ENCODE results near the gene EPRS1.

Gene EPRS1

GRCh38 chr1:220089650-220090556 lies 43.6 kb upstream of the EPRS1 start, which contains the start of gene BPNT1 (continued):
- TF ChIP-seq ZNF138 (tag by site-specific recombination; IDR thresholded peaks at IDR 0.05; ENCODE audit: borderline replicate concordance), result no peak
- peak; percentile 71; the same call in 1 of the 2 replicates for TF ChIP-seq ZNF501 (tag by site-specific recombination; IDR thresholded peaks at IDR 0.05)
- TF ChIP-seq KLF9 (tag by site-specific recombination; IDR thresholded peaks at IDR 0.05; ENCODE audit: low read depth), result no peak
- no peak for TF ChIP-seq ZNF560 (tag by site-specific recombination; IDR thresholded peaks at IDR 0.05; ENCODE audit: borderline replicate concordance)
- TF ChIP-seq SETDB1 (IDR thresholded peaks at IDR 0.05; ENCODE audit: insufficient read length, low read length), result no peak
- TF ChIP-seq SCRT1 (tag by site-specific recombination; IDR thresholded peaks at IDR 0.05; ENCODE audit: borderline replicate concordance), result peak; percentile 100
- TF ChIP-seq ZNF843 (tag by site-specific recombination; IDR thresholded peaks at IDR 0.05), result no peak
- no peak for TF ChIP-seq ZNF148 (tag by site-specific recombination; IDR thresholded peaks at IDR 0.05; ENCODE audit: borderline replicate concordance)
- TF ChIP-seq ZNF37A (tag by site-specific recombination; IDR thresholded peaks at IDR 0.05), result no peak
- no peak for TF ChIP-seq ZNF175 (tag by site-specific recombination; IDR thresholded peaks at IDR 0.05)
- TF ChIP-seq TSHZ1 (tag by site-specific recombination; IDR thresholded peaks at IDR 0.05; ENCODE audit: borderline replicate concordance), result no peak
- TF ChIP-seq ZNF548 (tag by site-specific recombination; IDR thresholded peaks at IDR 0.05), result no peak
- no peak for TF ChIP-seq ZNF10 (tag by site-specific recombination; IDR thresholded peaks at IDR 0.05)
- TF ChIP-seq PBX3 (CRISPR knock-in tag; IDR thresholded peaks at IDR 0.05), result no peak
- TF ChIP-seq TRIM28 (IDR thresholded peaks at IDR 0.05; ENCODE audit: borderline replicate concordance, low read length), result peak; percentile 39; the same call in 1 of the 2 replicates
- no peak for TF ChIP-seq ZNF350 (tag by site-specific recombination; IDR thresholded peaks at IDR 0.05)
- no peak; the same call in 1 of the 2 replicates for TF ChIP-seq ZNF580 (tag by site-specific recombination; IDR thresholded peaks at IDR 0.05)
- TF ChIP-seq ZNF701 (tag by site-specific recombination; IDR thresholded peaks at IDR 0.05), result no peak
- TF ChIP-seq ZNF513 (tag by site-specific recombination; IDR thresholded peaks at IDR 0.05), result no peak
- TF ChIP-seq EGR2 (tag by site-specific recombination; IDR thresholded peaks at IDR 0.05; ENCODE audit: low read depth), result 0 out of 2 replicates have a peak, but pooled peaks have one; percentile 5
- no peak for TF ChIP-seq ZNF155 (tag by site-specific recombination; IDR thresholded peaks at IDR 0.05)
- TF ChIP-seq MYNN (tag by site-specific recombination; IDR thresholded peaks at IDR 0.05; ENCODE audit: borderline replicate concordance), result no peak
- no peak for TF ChIP-seq KLF1 (tag by site-specific recombination; IDR thresholded peaks at IDR 0.05)
- no peak for TF ChIP-seq ZNF354C (tag by site-specific recombination; IDR thresholded peaks at IDR 0.05; ENCODE audit: borderline replicate concordance, low read depth)
- TF ChIP-seq KLF8 (tag by site-specific recombination; IDR thresholded peaks at IDR 0.05), result peak; percentile 78
- TF ChIP-seq ZNF274 (IDR thresholded peaks at IDR 0.05; ENCODE audit: low read length), result no peak
- no peak for TF ChIP-seq ZNF274 (tag by site-specific recombination; IDR thresholded peaks at IDR 0.05; ENCODE audit: borderline replicate concordance)
- no peak for TF ChIP-seq ZNF510 (tag by site-specific recombination; IDR thresholded peaks at IDR 0.05; ENCODE audit: insufficient replicate concordance)
- no peak for TF ChIP-seq WT1 (tag by site-specific recombination; IDR thresholded peaks at IDR 0.05)
- no peak for TF ChIP-seq ZBTB21 (tag by site-specific recombination; IDR thresholded peaks at IDR 0.05)
- no peak for TF ChIP-seq ZNF146 (tag by site-specific recombination; IDR thresholded peaks at IDR 0.05)
- TF ChIP-seq BCL11B (tag by site-specific recombination; IDR thresholded peaks at IDR 0.05; ENCODE audit: low read depth), result no peak
